Measurements from ENCODE around the gene DZIP3.

The DZIP3 gene

GRCh38 chr3:108698461-108698860 lies 108.9 kb downstream of the DZIP3 start:
- no peak for DNase-seq

- no peak for DNase-seq
Observed at GRCh38 chr3:108705045-108705444, 115.5 kb downstream of the DZIP3 start.

- no peak for DNase-seq
Observed at GRCh38 chr3:108713009-108713516, 123.5 kb downstream of the DZIP3 start.

- DNase-seq, result no peak
Observed at GRCh38 chr3:108713816-108714215, 124.3 kb downstream of the DZIP3 start.

- no peak for DNase-seq
Observed at GRCh38 chr3:108718454-108718853, 128.9 kb downstream of the DZIP3 start.

- no peak for DNase-seq
Observed at GRCh38 chr3:108719178-108719806, 129.8 kb downstream of the DZIP3 start.

GRCh38 chr3:108722724-108723123 lies 133.2 kb downstream of the DZIP3 start:
- DNase-seq, result no peak

- DNase-seq, result no peak
Observed at GRCh38 chr3:108724101-108724500, 134.6 kb downstream of the DZIP3 start.

GRCh38 chr3:108728105-108728504 lies 138.6 kb downstream of the DZIP3 start:
- DNase-seq, result no peak

- DNase-seq, result no peak
Observed at GRCh38 chr3:108728934-108729333, 139.4 kb downstream of the DZIP3 start.

- DNase-seq, result no peak
Observed at GRCh38 chr3:108736821-108737220, 147.3 kb downstream of the DZIP3 start.

- DNase-seq, result no peak
Observed at GRCh38 chr3:108742929-108743328, 153.4 kb downstream of the DZIP3 start.

Measured in stimulated activated CD4-positive, alpha-beta T cell treated with anti-CD3 and anti-CD28 coated beads, Interleukin-4, amount 100 ng/mL, for 1 hour (primary cell).